HepG2 (cell line): Measurements from ENCODE around the gene CFAP97D1. TPM values are rescaled to one million over a fixed set of nuclear protein-coding genes. Genes with fewer than 3 reads are reported as not detected.

ENCODE experiments used
- ATAC-seq: fragments of 200-7000 bp; cut with Tn5 transposase; 3 replicates; pipeline ENCODE4 v1.9.1; 2020; ENCODE audit warnings: mild to moderate bottlenecking, moderate library complexity
- BruUV-seq: library from RNA; stranded (reverse); fragments of 400-500 nt; replicated peaks from 2 replicates; lab custom pipeline; 2021; lab: Mats Ljungman, UMichigan
- CTCF ChIA-PET: fragments of 300-600 bp; formaldehyde crosslinking; extraction: SDS; loops from one replicate; lab custom pipeline; 2021; ENCODE audit warnings: low total read pairs, inconsistent platforms, low intra/inter-chr PET ratio; lab: Yijun Ruan, JAX
- POLR2A ChIA-PET: fragments of 350-600 bp; sonication (Branson Sonifier 250); formaldehyde crosslinking; loops from one replicate; lab custom pipeline; 2020; ENCODE audit warnings: antibody characterized with exemption, inconsistent platforms; lab: Yijun Ruan, JAX
- DNase-seq: peaks from one replicate; pipeline ENCODE4 v3.0.0-alpha.2; 2015; ENCODE audit warnings: low spot score
- FAIRE-seq: peaks from 3 replicates; lab custom pipeline; 2011; peaks lifted over from hg19 to GRCh38; lab: Jason Lieb, UNC
- H2AFZ ChIP-seq: one replicate; pipeline ENCODE4 v1.6.1; 2011; ENCODE audit warnings: low read length, inconsistent platforms
- H3K27ac ChIP-seq: fragments of 300-600 bp; 3 replicates; pipeline ENCODE4 v1.8.0; 2011; ENCODE audit warnings: mixed run types, mild to moderate bottlenecking, mixed read lengths, low read length, inconsistent platforms; ENCODE audit not compliant: insufficient read depth; ENCODE audit errors: extremely low read length
- H3K27me3 ChIP-seq, 2 experiments: fragments of 200-600 bp in 1 of 2; 2 replicates in 1 of 2; 3 replicates in 1 of 2; pipeline versions ENCODE4 v1.6.0 to v1.8.0; 2011; ENCODE audit warnings: low read length in 2 of 2, mild to moderate bottlenecking in 2 of 2, moderate library complexity in 2 of 2, inconsistent platforms in 1 of 2; ENCODE audit not compliant: insufficient read depth in 2 of 2, control insufficient read depth in 1 of 2
- H3K36me3 ChIP-seq, 2 experiments: fragments of 200-600 bp in 1 of 2; replicated peaks in 1 of 2; 2 replicates in 1 of 2; 3 replicates in 1 of 2; pipeline versions ENCODE4 v1.5.1 to v1.8.0; 2011; ENCODE audit warnings: low read length in 2 of 2, inconsistent platforms in 1 of 2; ENCODE audit not compliant: insufficient read depth in 2 of 2, control insufficient read depth in 1 of 2
- H3K4me1 ChIP-seq: 2 replicates; pipeline ENCODE4 v1.5.1; 2012; ENCODE audit warnings: low read length, inconsistent platforms; ENCODE audit not compliant: insufficient read depth
- H3K4me2 ChIP-seq: 2 replicates; pipeline ENCODE4 v1.6.0; 2011; ENCODE audit warnings: low read depth, low read length, inconsistent platforms
- H3K4me3 ChIP-seq, 3 experiments: fragments of 200-600 bp in 1 of 3; sonication (generic), shearing (Covaris generic) in 1 of 3; replicated peaks in 1 of 3; 2 replicates each; pipeline ENCODE4 v1.5.1; 2011 to 2016; ENCODE audit warnings: low read length in 3 of 3, inconsistent platforms in 2 of 3, low read depth in 2 of 3, mild to moderate bottlenecking in 2 of 3, control low read depth in 1 of 3, mixed read lengths in 1 of 3; ENCODE audit not compliant: insufficient read depth in 1 of 3
- H3K79me2 ChIP-seq: one replicate; pipeline ENCODE4 v1.6.1; 2011; ENCODE audit warnings: low read length, inconsistent platforms; ENCODE audit not compliant: insufficient read depth
- H3K9ac ChIP-seq: 2 replicates; pipeline ENCODE4 v1.6.0; 2011; ENCODE audit warnings: mild to moderate bottlenecking, low read depth, low read length, inconsistent platforms; ENCODE audit not compliant: insufficient read depth
- H3K9me3 ChIP-seq: 2 replicates; pipeline ENCODE4 v1.5.1; 2012; ENCODE audit warnings: mild to moderate bottlenecking, low read length
- H4K20me1 ChIP-seq: 2 replicates; pipeline ENCODE4 v1.6.0; 2011; ENCODE audit warnings: inconsistent platforms, mild to moderate bottlenecking, low read length, moderate library complexity; ENCODE audit not compliant: insufficient read depth
- FOSL1 ChIP-seq: sonication (generic); formaldehyde crosslinking; IDR thresholded peaks from 2 replicates; pipeline ENCODE4 v1.9.0; 2021; ENCODE audit warnings: missing genetic modification reagents, borderline replicate concordance
- HDAC1 ChIP-seq: sonication (generic); formaldehyde crosslinking; IDR thresholded peaks from 2 replicates; pipeline ENCODE4 v1.5.1; 2020; ENCODE audit warnings: mild to moderate bottlenecking, missing genetic modification reagents
- HES4 ChIP-seq: sonication (generic); formaldehyde crosslinking; IDR thresholded peaks from 2 replicates; pipeline ENCODE4 v1.9.0; 2021; ENCODE audit warnings: mild to moderate bottlenecking, missing genetic modification reagents, borderline replicate concordance
- POLR2G ChIP-seq: fragments of 200-400 bp; formaldehyde crosslinking; IDR thresholded peaks from 2 replicates; pipeline ENCODE4 v1.6.1; 2018; ENCODE audit warnings: mild to moderate bottlenecking, low read depth, low read length, moderate library complexity
- RBFOX2 ChIP-seq: fragments of 200-400 bp; formaldehyde crosslinking; IDR thresholded peaks from 2 replicates; pipeline ENCODE4 v1.6.1; 2017; ENCODE audit warnings: low read depth, mild to moderate bottlenecking, low read length
- ZNF343 ChIP-seq: sonication (generic); formaldehyde crosslinking; IDR thresholded peaks from 2 replicates; pipeline ENCODE4 v1.4.0; 2020; ENCODE audit warnings: mild to moderate bottlenecking, missing genetic modification reagents
- ZNF772 ChIP-seq: sonication (generic); formaldehyde crosslinking; IDR thresholded peaks from 2 replicates; pipeline ENCODE4 v1.5.0; 2020; ENCODE audit warnings: mild to moderate bottlenecking, missing genetic modification reagents
- ZNF883 ChIP-seq: sonication (generic); formaldehyde crosslinking; IDR thresholded peaks from 2 replicates; pipeline ENCODE4 v1.5.1; 2020; ENCODE audit warnings: mild to moderate bottlenecking, missing genetic modification reagents; ENCODE audit errors: not compliant biosample characterization
- WGBS: methylation state at CpG from one replicate; pipeline ENCODE4 v1.1.6; 2017; ENCODE audit warnings: low lambda C conversion rate; 5-methylcytosine and 5-hydroxymethylcytosine counted together
- in situ Hi-C: cut with HindIII; loops from 2 replicates; pipeline ENCODE4 v1.10.0; 2017; ENCODE audit warnings: low pct_unique_long_range_greater_than_20kb; ENCODE audit not compliant: extremely low pct_ligation_motif_present
- intact Hi-C: fragments of 100-400 bp; cut with micrococcal nuclease; formaldehyde crosslinking; loops from one replicate; pipeline ENCODE4 v1.10.0; 2022; ENCODE audit not compliant: unreplicated experiment
- polyA plus RNA-seq, 8 experiments: library from polyadenylated mRNA; depleted of rRNA in 3 of 8; stranded (reverse) in 7 of 8; unstranded in 1 of 8; fragments of >200 nt; fragmentation: Illumina TruSeq in 4 of 8; extraction: Trizol in 4 of 8; gene quantifications; 2 replicates each; pipeline versions ENCODE4 v1.2.1 to v1.2.3, GENCODE V29; 2011 to 2016; ENCODE audit warnings: low read depth in 4 of 8, missing spikeins in 1 of 8, mixed read lengths in 1 of 8; ENCODE audit not compliant: insufficient read depth in 1 of 8
- total RNA-seq, 5 experiments: library from RNA; depleted of rRNA; stranded (reverse); fragments of >200 nt; fragmentation: Illumina TruSeq; extraction: Trizol; gene quantifications; 2 replicates each; pipeline ENCODE4 v1.2.3, GENCODE V29; 2016; ENCODE audit warnings: low read depth in 1 of 5
- TF ChIP-seq, protein P1 (sequence below): sonication (generic); formaldehyde crosslinking; IDR thresholded peaks from 2 replicates; pipeline ENCODE4 v1.4.0; 2020; ENCODE audit warnings: mild to moderate bottlenecking, missing genetic modification reagents
- TF ChIP-seq, protein P2 (sequence below): sonication (generic); formaldehyde crosslinking; IDR thresholded peaks from 2 replicates; pipeline ENCODE4 v1.4.0; 2020; ENCODE audit warnings: low read depth, missing genetic modification reagents
- TF ChIP-seq, protein P3 (sequence below): sonication (generic); formaldehyde crosslinking; IDR thresholded peaks from 2 replicates; pipeline ENCODE4 v1.8.0; 2022; ENCODE audit warnings: mild to moderate bottlenecking, missing genetic modification reagents, borderline replicate concordance

Gene CFAP97D1
- total and polyA plus RNA-seq, 2 of the 13 experiments (the other 11 are each of a cell fraction or from before 2014, with no cell fraction given): 0.02 TPM; not detected in 1

DNA sequence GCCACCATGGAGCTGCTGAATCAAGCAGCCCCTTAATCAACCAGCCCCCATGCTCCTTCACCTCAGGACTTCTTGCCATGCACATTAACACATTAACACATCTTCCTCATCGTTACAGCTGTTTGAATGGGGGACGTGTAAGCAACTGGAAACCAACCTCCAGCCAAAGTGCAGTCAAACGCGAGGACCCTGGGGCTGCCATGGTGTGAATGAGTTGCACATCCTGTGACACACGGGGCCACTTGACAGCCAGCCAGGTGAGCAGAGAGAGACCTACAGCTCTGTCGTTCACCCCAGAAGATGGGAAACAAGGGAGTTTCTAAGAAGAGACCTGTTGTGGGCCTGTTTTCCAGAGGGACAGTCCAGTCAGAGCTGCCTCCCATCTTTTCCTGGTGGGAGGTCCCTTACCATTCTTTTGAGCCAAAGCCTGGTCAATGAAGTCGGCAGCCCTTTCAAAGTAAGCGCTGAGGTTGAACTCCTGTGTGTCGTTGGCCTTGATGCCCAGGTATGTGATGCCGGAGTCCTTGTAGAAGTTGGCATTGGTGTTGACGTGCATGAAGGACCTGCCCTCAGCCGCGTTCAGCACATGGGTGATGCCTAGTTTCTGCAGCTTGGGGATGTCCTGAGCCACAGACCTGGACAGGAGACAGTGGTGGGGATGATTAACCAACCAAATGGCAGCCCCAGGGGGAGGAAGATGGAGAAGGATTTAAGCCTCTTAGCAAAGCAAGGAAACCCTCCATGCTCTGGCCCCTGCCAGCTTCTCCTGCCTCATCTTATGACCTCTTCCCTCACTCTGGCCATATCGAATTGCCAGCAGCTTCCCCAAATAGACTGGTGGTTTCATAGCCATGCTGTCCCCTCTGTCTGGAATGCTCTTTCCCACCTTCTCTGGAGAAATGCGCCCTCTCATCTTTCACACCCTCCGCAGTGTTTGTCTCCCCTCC lies 5.7 kb upstream of the CFAP97D1 start:
- 96% methylated on average over 16 of the region's 16 CpGs for WGBS
- no TSS peak for BruUV-seq
- no peak for FAIRE-seq
- Histone ChIP-seq H3K27me3 (peaks cover 0 to 3% of the 10 kb centered on the region in 2 experiments; a peak in 1 of 5 replicates), H3K79me2 (peaks cover 23% of the 10 kb centered on the region), H3K4me3 (no peak overlapping the region), H3K9ac (no peak overlapping the region), H4K20me1 (no peaks in the 10 kb centered on the region), H2AFZ (no peak overlapping the region), H3K4me1 (peaks cover 74% of the 10 kb centered on the region), H3K27ac (no peak overlapping the region), H3K4me2 (no peak overlapping the region), H3K36me3 (peaks cover 23 to 46% of the 10 kb centered on the region in 2 experiments), H3K9me3 (no peaks in the 10 kb centered on the region)
- ATAC-seq: no peak
- no peak for DNase-seq
- POLR2A ChIA-PET: no interaction called here
- in situ Hi-C loops: no loop called here
- intact Hi-C loops: no loop called here
- CTCF ChIA-PET: no interaction called here
- TF ChIP-seq ZNF883 (CRISPR knock-in tag): no peak
- TF ChIP-seq, protein P1, sequence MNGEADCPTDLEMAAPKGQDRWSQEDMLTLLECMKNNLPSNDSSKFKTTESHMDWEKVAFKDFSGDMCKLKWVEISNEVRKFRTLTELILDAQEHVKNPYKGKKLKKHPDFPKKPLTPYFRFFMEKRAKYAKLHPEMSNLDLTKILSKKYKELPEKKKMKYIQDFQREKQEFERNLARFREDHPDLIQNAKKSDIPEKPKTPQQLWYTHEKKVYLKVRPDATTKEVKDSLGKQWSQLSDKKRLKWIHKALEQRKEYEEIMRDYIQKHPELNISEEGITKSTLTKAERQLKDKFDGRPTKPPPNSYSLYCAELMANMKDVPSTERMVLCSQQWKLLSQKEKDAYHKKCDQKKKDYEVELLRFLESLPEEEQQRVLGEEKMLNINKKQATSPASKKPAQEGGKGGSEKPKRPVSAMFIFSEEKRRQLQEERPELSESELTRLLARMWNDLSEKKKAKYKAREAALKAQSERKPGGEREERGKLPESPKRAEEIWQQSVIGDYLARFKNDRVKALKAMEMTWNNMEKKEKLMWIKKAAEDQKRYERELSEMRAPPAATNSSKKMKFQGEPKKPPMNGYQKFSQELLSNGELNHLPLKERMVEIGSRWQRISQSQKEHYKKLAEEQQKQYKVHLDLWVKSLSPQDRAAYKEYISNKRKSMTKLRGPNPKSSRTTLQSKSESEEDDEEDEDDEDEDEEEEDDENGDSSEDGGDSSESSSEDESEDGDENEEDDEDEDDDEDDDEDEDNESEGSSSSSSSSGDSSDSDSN (CRISPR knock-in tag): peak; percentile 30; the same call in 1 of the 2 replicates
- TF ChIP-seq RBFOX2: peak; percentile 40; the same call in 1 of the 2 replicates
- TF ChIP-seq, protein P2, sequence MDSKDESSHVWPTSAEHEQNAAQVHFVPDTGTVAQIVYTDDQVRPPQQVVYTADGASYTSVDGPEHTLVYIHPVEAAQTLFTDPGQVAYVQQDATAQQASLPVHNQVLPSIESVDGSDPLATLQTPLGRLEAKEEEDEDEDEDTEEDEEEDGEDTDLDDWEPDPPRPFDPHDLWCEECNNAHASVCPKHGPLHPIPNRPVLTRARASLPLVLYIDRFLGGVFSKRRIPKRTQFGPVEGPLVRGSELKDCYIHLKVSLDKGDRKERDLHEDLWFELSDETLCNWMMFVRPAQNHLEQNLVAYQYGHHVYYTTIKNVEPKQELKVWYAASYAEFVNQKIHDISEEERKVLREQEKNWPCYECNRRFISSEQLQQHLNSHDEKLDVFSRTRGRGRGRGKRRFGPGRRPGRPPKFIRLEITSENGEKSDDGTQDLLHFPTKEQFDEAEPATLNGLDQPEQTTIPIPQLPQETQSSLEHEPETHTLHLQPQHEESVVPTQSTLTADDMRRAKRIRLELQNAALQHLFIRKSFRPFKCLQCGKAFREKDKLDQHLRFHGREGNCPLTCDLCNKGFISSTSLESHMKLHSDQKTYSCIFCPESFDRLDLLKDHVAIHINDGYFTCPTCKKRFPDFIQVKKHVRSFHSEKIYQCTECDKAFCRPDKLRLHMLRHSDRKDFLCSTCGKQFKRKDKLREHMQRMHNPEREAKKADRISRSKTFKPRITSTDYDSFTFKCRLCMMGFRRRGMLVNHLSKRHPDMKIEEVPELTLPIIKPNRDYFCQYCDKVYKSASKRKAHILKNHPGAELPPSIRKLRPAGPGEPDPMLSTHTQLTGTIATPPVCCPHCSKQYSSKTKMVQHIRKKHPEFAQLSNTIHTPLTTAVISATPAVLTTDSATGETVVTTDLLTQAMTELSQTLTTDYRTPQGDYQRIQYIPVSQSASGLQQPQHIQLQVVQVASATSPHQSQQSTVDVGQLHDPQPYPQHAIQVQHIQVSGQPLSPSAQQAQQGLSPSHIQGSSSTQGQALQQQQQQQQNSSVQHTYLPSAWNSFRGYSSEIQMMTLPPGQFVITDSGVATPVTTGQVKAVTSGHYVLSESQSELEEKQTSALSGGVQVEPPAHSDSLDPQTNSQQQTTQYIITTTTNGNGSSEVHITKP (CRISPR knock-in tag): no peak
- TF ChIP-seq ZNF343: no peak
- no peak for TF ChIP-seq HDAC1 (CRISPR knock-in tag)
- TF ChIP-seq, protein P3, sequence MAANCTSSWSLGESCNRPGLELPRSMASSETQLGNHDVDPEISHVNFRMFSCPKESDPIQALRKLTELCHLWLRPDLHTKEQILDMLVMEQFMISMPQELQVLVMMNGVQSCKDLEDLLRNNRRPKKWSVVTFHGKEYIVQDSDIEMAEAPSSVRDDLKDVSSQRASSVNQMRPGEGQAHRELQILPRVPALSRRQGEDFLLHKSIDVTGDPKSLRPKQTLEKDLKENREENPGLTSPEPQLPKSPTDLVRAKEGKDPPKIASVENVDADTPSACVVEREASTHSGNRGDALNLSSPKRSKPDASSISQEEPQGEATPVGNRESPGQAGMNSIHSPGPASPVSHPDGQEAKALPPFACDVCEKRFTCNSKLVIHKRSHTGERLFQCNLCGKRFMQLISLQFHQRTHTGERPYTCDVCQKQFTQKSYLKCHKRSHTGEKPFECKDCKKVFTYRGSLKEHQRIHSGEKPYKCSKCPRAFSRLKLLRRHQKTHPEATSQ (CRISPR knock-in tag): no peak
- no peak for TF ChIP-seq ZNF772 (CRISPR knock-in tag)
- no peak for TF ChIP-seq FOSL1
- TF ChIP-seq HES4 (CRISPR knock-in tag): no peak
- 0 out of 2 replicates have a peak, but pooled peaks have one; percentile 4 for TF ChIP-seq POLR2G
